Measurements from ENCODE around the gene CHMP1B.

The CHMP1B gene

DNA sequence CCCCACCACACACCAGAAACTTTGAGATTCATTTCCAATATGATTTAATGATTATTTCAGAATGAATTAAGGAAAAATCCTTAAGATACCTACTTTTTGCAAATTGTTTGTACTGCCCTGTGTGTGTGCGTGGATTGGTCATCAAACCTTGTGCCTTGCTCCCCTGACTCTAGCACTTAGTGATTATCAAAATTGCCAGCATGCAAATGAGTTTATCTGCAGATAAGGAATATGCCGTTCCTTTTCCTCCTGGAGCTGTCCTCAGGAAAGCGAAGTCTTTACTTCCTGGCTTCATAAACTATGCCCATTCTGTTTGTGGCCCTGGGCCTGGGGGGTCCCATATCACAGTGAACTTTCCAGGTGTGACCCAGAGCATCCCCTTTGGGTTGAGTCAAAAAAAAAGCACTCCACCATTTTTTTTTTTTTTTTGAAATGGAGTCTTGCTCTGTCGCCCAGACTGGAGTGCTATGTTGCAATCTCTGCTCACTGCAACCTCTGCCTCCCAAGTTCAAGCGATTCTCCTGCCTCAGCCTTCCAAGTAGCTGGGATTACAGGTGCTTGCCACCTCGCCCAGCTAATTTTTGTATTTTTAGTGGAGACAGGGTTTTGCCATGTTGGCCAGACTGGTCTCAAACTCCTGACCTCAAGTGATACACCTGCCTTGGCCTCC lies 11.4 kb downstream of the CHMP1B start:
- no peak for DNase-seq
- in situ Hi-C loops (cut with MboI; ENCODE audit: low pct_unique_long_range_greater_than_20kb, low sequenced_read_pairs) = no loop called here

DNA sequence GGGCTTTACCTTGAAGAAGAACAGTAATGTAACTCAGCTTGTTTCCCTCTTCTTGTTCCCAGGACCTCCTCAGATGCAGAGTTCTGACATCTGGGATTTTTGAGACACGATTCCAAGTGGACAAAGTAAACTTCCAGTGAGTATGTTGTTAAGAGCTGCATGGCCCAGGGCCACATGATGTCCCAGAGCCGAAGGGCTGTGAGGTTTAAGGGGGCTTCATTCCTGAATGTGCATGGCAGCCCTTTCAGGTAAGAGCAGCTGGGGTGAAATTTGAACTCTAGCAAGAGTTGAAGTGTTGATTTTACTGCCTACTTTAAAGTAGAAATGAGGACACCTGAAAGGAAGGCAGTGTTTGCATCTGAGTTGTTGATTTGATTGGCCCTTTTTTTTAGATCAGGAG lies 13.3 kb downstream of the CHMP1B start:
- in situ Hi-C loops (cut with MboI; ENCODE audit: low pct_unique_long_range_greater_than_20kb, low sequenced_read_pairs) = no loop called here
- no peak for DNase-seq

DNA sequence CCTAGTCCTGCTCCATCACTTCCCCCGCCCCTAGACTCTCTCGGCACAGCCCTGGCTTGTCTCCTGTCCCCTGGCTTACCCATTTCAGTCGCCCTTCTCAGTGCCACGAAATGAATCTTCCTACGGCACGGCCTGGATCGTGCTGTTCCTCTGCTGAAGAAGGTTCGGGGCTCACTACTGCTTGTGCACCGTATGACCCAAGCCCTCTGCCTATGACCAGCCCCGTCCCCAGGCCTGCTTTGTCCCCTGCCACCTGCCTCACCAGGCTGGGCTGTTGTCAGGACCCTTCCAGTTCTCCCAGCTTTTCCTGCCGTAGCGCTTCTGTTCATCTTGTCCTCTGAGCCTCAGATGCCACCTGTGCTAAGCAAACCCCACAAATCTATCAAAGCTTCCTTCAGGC lies 13.9 kb downstream of the CHMP1B start:
- in situ Hi-C loops (cut with MboI; ENCODE audit: low pct_unique_long_range_greater_than_20kb, low sequenced_read_pairs) = no loop called here
- DNase-seq = no peak

DNA sequence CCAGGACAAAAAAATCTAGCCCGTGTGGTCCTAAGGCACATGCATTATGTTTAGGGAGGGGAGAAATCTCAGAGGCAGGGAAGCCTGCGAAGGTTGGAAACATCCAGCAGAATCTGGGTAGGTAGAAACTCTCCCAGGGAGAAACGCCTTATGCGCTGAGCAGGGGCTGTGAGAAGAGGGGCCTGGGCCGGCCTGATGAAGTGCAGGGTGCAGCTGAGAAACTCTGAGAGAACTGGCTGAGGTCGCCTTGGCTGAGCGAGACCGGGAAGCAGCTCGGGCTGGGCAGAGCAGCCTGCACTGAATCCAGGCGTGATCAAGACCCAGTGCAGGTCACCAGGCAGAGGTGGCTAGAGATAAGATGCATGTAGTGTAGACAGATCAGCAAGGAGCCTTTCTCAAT lies 15.1 kb downstream of the CHMP1B start:
- in situ Hi-C loops (cut with MboI; ENCODE audit: low pct_unique_long_range_greater_than_20kb, low sequenced_read_pairs) = no loop called here
- no peak for DNase-seq

DNA sequence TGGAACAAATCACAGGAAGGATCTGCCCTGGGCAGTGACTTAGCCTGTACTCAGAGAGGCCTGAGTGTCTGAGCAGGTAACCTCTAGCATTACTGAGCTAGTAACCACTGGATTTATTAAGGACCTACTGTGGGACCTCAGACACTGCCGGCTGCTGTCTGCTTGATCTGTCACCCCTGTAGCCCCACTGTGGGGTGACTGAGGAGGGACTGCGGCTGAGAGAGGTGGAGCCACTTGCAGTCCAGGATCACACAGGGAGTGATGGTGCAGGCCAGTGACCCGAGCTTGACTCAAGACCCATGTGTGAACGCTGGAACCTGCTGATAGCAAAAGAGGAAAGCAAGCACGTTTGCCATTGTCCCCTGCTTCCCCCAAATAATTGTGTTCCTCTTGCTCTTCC lies 15.6 kb downstream of the CHMP1B start:
- in situ Hi-C loops (cut with MboI; ENCODE audit: low pct_unique_long_range_greater_than_20kb, low sequenced_read_pairs) = no loop called here

DNA sequence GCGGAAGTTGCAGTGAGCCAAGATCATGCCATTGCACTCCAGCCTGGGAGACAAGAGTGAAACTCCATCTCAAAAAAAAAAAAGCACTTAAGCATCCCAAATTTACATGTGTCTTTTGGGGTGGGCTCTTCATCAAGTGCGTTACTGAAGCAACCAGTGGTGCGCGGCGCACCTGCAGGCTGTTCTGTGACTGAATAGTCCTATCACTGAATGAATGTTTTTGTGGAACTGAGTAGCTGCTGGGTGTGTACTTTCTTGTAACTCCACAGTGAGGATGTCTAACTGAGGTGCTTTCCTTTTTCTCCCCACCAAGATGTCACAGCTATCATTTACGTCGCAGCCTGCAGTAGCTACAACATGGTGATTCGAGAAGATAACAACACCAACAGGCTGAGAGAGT lies 17.0 kb downstream of the CHMP1B start:
- no peak for DNase-seq
- in situ Hi-C loops (cut with MboI; ENCODE audit: low pct_unique_long_range_greater_than_20kb, low sequenced_read_pairs) = no loop called here

More for the DNA sequence above, 15.6 kb downstream of the CHMP1B start:
- no peak for DNase-seq

DNA sequence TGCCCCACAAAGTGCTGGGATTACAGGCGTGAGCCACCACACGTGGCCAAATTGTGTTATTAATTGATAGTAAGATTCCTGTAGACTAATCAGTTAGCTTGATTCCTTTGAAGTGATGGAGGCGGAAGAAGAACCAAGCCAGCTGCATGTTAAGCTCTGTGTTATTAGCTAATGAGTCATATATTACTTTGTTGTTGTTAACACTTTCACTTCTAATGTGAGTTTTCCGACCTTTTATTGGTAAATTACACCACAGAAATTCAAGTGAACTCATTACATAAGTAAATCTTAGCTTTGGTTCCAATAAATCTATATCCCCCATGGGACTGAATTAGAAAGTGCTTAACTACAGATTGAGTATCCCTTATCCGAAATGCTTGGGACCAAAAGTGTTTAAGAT lies 20.3 kb downstream of the CHMP1B start:
- DNase-seq = no peak
- in situ Hi-C loops (cut with MboI; ENCODE audit: low pct_unique_long_range_greater_than_20kb, low sequenced_read_pairs) = no loop called here

DNA sequence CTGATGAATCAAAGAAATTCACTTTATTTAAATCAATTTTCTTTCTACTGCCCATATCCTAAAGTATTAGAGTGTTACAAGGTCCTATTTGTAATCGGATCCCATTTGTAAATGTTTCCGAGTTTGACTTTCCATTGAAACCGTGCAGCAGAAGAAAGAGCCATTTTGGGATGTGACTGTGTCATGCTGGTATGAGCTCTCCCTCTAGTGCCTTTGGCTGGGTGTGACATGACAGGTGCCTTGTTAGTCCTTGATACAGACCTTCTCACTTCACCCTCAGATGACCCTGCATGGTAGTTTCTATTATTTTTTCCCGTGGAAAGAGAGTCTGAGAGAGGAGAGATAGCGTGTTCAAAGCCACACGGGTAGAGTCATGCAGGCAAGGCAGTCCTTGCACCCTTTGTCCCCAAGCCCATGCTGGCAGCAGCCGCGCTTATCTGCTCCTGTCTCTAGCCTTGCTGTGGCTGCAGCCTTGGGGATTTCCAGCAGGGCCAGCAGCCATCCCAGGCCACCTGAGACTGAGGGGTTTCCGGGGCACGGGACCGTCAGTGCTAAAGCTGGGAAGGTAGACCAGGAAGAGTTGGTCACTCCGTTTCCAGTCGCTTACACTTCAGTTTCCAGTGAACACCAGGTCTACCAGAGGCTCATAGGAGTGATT lies 21.4 kb downstream of the CHMP1B start:
- in situ Hi-C loops (cut with MboI; ENCODE audit: low pct_unique_long_range_greater_than_20kb, low sequenced_read_pairs) = no loop called here
- peak; percentile 32 for DNase-seq

DNA sequence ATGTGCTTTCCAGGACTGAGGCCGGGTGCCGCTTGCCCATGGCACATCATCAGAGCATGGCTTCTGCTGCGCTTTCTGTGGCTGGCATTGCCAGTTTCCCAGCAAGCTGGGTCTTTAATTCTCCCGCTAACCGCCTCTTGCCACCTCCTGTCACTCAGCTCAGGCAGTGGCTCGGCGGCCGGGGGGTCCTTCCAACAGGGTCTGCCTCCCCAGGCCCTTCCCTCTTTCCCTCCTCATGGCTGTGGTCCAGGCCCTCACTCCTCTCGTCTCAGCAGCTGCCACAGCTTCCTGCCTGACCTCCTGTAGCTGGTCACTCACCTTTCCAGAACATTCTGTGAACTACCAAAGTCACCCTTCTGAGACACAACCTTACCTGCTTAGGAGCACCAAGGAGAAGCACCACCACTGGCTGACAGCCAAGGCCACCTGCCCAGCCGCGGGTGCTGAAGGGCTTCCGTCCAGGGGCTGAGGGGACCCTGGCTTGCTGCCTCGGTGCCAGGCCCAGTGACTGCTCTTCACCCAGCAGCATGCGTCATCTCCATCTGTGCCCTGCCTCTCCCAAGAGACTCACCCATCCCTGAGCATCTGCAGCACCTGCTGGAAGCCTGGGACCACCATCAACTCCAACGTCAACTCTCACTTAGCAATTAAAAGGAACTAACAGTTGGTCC lies 22.6 kb downstream of the CHMP1B start:
- in situ Hi-C loops (cut with MboI; ENCODE audit: low pct_unique_long_range_greater_than_20kb, low sequenced_read_pairs) = no loop called here
- no peak for DNase-seq

DNA sequence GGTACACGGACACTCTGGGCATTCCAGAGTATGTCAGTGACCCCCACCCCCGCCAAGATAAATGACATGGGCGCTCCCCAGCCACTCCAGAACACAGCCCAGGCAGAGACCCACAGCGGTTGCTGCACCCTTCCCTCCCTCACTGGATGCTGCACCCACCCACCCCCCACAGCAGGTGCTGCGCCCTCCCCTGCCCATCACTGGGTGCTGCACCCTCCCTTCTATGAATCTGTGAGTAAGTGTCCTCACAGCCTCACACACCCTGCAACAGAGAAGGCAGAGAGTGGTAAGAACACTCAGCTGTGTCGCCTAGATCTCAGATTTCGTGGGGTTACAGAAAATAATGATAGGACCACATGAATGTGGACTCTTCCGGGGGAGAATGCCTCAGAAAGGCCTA lies 23.5 kb downstream of the CHMP1B start:
- in situ Hi-C loops (cut with MboI; ENCODE audit: low pct_unique_long_range_greater_than_20kb, low sequenced_read_pairs) = no loop called here
- no peak for DNase-seq

DNA sequence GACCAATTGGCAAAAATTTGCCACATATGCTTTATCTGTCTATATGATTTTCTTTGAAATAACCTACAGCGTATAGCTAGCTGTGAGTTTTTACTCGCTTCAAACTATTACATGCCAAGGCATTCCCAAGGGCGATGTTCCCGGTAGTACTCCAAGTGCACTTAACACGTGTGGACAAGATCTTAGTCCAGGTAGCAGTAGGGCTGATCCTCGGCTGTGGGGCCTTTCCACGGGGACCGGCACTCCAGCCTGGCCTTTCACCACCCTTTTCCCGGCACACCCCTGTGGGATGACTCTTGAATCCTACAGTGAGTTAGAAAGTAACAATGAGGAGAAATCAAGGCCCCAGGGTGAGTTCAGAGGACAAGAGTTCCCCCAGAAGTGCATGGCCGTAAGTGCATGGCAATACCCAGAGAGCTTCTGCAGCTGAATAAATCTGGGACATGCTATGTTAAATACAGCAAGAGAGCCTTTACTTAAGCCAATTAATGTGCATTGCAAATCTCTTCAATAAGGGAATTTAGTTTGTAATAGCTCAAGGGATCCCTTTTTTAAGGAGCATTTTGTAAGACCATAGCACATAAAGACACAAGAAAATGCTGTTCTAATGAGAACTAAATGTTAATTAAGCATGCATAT lies 26.4 kb downstream of the CHMP1B start:
- in situ Hi-C loops (cut with MboI; ENCODE audit: low pct_unique_long_range_greater_than_20kb, low sequenced_read_pairs) = no loop called here
- DNase-seq = no peak

DNA sequence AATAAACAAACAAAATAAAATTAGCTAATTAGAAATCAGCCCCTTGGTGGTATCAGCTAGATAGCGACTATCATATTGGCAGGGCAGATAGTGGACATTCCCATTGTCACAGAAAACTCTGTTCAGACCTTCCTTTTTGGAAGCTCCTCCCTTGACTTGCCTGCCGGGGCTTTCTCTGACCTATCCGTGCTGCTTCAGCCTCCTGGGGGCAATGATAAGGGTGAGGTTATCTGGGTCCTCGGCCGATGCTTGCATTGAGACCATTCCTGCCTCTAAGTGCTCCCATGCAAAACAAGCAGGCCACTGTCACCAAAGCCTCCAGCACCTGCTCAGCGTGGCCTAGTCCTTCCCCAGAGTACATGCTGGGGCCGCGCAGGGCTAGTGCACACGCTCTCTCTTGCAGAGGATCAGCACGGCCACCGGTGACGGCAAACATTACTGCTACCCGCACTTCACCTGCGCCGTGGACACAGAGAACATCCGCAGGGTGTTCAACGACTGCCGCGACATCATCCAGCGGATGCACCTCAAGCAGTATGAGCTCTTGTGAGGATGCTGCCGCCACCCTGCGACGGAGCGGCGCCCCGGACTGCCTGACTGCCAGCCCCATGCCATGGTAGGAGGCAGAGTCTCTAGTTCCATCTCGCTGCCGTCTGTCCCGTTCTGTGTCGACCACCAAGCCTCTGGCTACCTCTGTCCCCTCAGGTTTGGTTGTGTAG lies 29.5 kb downstream of the CHMP1B start:
- in situ Hi-C loops (cut with MboI; ENCODE audit: low pct_unique_long_range_greater_than_20kb, low sequenced_read_pairs) = no loop called here

DNA sequence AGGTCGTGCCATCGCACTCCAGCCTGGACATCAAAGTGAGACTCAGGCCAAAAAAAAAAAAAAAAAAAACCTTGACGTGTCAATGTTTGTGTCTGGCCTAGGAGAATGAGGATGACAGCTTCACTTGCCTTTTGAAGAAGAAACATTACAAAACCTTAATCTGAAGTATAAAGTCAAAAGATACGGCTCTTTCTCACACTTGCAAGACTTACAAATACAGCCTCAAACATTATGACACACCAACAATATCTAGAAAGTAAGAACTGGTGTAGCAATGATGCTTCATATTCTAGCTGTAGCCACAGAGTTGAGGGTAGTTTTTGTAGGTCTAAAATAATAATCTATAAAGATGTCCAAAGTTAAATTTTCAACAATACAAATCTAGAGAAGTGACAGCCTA lies 31.4 kb downstream of the CHMP1B start:
- DNase-seq = no peak
- in situ Hi-C loops (cut with MboI; ENCODE audit: low pct_unique_long_range_greater_than_20kb, low sequenced_read_pairs) = no loop called here

More for the DNA sequence above, 29.5 kb downstream of the CHMP1B start:
- no peak for DNase-seq

DNA sequence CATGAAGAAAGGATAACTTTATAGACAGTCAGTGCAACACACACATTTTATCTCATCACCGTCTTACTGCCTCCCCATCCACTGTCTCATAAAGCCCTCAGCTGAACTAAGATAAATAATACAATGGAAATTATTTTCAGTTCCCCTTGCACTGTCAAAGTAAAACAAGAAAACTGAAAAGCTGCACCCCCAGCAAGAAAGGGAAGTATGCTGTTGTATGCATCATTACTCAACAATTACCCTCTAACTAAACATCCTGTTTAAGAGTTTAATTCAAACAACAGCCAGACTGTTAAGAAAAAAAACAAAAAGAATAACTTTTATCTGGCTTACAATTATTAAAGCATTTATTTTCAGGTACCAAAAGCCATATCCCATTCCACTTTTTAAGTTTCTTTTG lies 31.9 kb downstream of the CHMP1B start:
- DNase-seq = peak; percentile 46

DNA sequence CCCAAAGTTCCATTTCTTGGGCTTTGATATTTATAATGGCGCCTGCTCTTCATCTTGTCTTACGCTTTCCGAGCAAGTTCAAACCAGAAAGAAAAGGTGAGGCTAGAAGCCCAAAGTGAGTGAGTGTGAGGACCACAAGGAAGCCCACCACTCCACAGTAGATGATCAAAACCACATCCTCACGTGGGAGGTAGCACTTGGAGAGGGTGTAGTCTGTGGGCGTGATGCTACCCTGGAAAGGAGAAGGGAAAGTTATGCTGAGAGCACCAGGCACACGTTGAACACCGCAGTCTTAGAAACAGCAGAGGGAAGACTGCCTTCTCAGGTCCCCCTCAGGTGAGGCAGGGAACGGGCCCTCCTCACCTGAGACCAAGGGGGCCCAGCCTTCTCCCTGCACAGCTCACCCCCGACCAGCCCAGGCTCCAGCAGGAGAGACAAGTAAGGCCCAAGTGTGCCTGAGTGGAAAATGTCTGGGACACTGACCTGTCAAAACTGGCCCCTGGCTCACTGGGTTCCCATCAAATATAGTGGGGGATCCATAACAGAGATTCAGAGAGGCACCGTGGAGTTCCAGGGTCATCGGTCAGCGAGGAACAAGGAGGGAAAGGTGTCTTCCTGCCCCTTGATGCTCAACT lies 33.3 kb downstream of the CHMP1B start:
- in situ Hi-C loops (cut with MboI; ENCODE audit: low pct_unique_long_range_greater_than_20kb, low sequenced_read_pairs) = no loop called here
- DNase-seq = no peak

More for the DNA sequence above, 31.9 kb downstream of the CHMP1B start:
- in situ Hi-C loops (cut with MboI; ENCODE audit: low pct_unique_long_range_greater_than_20kb, low sequenced_read_pairs) = no loop called here

DNA sequence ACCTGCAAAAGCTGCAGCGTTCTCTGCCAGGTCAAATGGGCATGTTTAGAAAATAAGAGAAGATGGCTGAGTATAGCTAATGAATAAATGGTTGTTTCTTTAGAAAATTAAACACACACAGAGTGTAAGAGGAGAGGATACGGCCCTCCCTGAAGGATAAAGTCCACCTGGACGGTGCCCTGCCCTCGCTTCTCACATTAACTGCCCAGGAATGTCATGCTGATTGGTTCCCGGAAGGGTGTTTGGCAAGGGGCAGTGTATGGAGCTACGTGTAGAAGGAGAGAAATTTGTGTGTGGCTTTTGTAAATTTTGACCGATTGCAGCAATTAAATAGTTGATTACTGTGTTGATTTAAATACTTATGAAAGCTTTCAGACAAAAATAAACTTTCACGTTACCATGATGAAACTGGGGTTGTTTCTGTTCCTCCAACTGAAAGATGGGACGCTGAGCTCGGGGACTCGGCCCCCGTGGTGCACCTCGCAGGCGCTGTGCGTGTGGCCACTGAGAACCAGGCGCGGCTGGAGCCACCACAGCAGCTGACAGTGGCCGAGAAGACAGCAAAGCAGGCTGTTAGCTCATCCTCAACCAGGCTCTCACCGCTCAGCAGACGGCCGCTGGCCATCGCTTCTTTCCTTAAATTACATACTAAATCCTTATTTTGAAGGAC lies 34.2 kb downstream of the CHMP1B start:
- in situ Hi-C loops (cut with MboI; ENCODE audit: low pct_unique_long_range_greater_than_20kb, low sequenced_read_pairs) = no loop called here
- DNase-seq = no peak

DNA sequence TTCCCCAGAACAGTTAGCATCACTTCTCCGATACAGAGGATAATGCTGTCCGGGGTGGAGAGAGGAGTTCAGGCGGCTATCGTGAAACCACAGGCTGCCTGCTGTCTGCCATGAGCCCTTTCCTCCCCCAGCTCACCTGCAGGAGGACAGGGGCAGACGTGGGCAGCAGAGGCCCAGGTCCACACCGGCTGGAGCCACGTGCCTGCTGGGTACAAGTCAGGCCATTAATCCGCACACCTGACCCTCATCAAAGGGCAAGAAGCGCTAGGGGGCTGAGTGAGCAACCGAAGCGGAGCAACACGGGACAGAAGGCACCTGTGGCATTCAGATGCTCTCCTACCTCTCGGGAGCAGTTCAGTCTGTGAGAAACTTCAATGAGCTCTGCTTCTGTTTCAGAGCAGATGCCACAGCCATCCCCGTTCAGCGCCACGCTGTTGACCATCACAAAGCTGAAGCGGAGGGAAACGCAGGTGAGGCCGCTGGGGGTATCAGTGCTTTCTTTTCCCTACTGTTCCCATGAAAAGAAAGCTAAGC lies 35.4 kb downstream of the CHMP1B start:
- no peak for DNase-seq
- in situ Hi-C loops (cut with MboI; ENCODE audit: low pct_unique_long_range_greater_than_20kb, low sequenced_read_pairs) = no loop called here
